ENCODE results near the gene RS1. TPM values are rescaled to one million over a fixed set of nuclear protein-coding genes. Genes with fewer than 3 reads are reported as not detected.

Gene RS1
- total RNA-seq, 1 donor from 2014 or later, result not detected

DNA sequence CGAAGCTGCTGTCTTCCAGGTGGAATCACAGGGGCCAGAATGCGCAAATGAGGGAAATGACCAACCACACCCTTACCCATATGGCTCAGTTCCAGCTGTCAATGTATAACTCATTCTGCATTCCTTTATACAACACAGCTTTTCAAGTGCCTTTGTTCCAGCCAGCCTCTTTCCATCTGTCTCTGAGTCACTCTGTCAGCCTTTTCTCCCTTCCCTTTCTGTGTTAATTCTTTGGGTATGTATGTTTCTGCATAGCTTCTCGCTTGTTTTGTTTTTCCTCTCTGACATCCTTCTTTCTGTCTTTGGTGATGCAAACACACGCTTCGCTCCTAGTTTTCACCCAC, 54.5 kb downstream of the RS1 start:
- Mint-ChIP-seq H3K4me3 (ENCODE audit: unreplicated experiment) (peak overlapping the region; percentile 60), H3K36me3 (ENCODE audit: low read depth, unreplicated experiment) (no peaks in the 10 kb centered on the region), H3K9me3 (ENCODE audit: unreplicated experiment) (no peaks in the 10 kb centered on the region), H3K4me1 (ENCODE audit: low read depth, unreplicated experiment) (peaks cover 19% of the 10 kb centered on the region), H3K27ac (ENCODE audit: unreplicated experiment) (peak overlapping the region; percentile 87), H3K27me3 (ENCODE audit: low read depth, unreplicated experiment) (no peaks in the 10 kb centered on the region)
- no peaks in the 10 kb centered on the region for H3K27me3 ChIP-seq (ENCODE audit: insufficient read depth, low read length)
- no peak overlapping the region for H3K4me3 ChIP-seq (ENCODE audit: insufficient read depth, low read depth, low read length)
- no peaks in the 10 kb centered on the region for H3K79me2 ChIP-seq (ENCODE audit: insufficient read depth, low read length)
- no peak overlapping the region for H3K27ac ChIP-seq (ENCODE audit: low read depth, low read length)
- no peaks in the 10 kb centered on the region for H4K20me1 ChIP-seq (ENCODE audit: insufficient read depth, low read length)
- no peaks in the 10 kb centered on the region for H3K9me3 ChIP-seq (ENCODE audit: insufficient read depth, low read depth, low read length)
- H3K36me3 ChIP-seq (ENCODE audit: insufficient read depth, low read length), result peaks cover 2% of the 10 kb centered on the region
- no peak overlapping the region for H2AFZ ChIP-seq (ENCODE audit: low read depth, low read length)
- peak; percentile 77 for DNase-seq (ENCODE audit: low read depth)
- H3K9ac ChIP-seq (ENCODE audit: low read length), result peak overlapping the region; percentile 5
- peaks cover 9% of the 10 kb centered on the region for H3K4me1 ChIP-seq (ENCODE audit: insufficient read depth, low read length)
- TF ChIP-seq EZH2 (IDR thresholded peaks at IDR 0.05; ENCODE audit: insufficient read depth, low read length) (no peak), CTCF (IDR thresholded peaks at IDR 0.05; ENCODE audit: insufficient read depth, low read depth, low read length) (no peak)
- H3K4me2 ChIP-seq (ENCODE audit: low read length), result peak overlapping the region; percentile 73
- peak; percentile 91 for FAIRE-seq

DNA sequence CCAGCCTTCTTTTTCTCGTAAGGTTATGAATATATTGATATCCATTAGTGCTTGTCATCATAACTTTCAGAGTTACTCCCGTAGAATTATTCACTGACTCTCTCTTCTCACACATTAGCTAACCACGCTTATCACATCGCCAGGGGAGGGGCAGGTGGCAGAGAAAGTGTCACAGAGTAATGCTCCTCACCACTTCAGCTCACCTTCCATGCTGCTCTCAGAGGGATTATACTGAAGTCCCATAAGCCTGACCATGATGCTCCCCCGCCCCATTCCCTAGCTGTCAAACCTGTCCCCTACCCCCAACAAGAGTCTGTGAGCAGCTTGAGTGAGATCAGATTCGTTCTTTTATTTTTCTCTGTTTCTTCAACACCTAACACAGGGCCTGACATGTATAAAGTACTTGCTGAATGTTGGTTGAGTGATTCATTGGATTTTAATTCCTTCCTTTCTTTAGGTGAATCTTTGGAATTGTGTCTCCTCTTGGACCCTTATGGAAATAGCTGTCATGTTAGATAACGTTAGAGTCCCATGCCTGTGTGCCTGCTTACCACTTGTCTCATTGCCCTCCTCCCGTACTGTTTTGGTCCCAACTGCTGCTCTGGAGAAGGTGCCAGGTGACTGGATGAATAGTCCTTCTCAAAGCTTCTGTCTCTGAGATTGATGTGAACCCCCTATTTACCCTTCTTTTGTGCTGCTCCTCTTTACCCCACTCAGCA, 55.1 kb downstream of the RS1 start:
- Mint-ChIP-seq H3K9me3 (ENCODE audit: unreplicated experiment) (no peaks in the 10 kb centered on the region), H3K4me1 (ENCODE audit: low read depth, unreplicated experiment) (peaks cover 18% of the 10 kb centered on the region), H3K36me3 (ENCODE audit: low read depth, unreplicated experiment) (no peaks in the 10 kb centered on the region), H3K27ac (ENCODE audit: unreplicated experiment) (peak overlapping the region; percentile 87), H3K27me3 (ENCODE audit: low read depth, unreplicated experiment) (no peaks in the 10 kb centered on the region), H3K4me3 (ENCODE audit: unreplicated experiment) (no peak overlapping the region)
- TF ChIP-seq CTCF (IDR thresholded peaks at IDR 0.05; ENCODE audit: insufficient read depth, low read depth, low read length) (no peak), EZH2 (IDR thresholded peaks at IDR 0.05; ENCODE audit: insufficient read depth, low read length) (no peak)
- Histone ChIP-seq H3K9ac (ENCODE audit: low read length) (no peak overlapping the region), H3K9me3 (ENCODE audit: insufficient read depth, low read depth, low read length) (no peaks in the 10 kb centered on the region), H3K4me2 (ENCODE audit: low read length) (peak overlapping the region; percentile 73), H2AFZ (ENCODE audit: low read depth, low read length) (no peak overlapping the region), H3K27me3 (ENCODE audit: insufficient read depth, low read length) (no peaks in the 10 kb centered on the region), H3K36me3 (ENCODE audit: insufficient read depth, low read length) (peaks cover 2% of the 10 kb centered on the region), H3K79me2 (ENCODE audit: insufficient read depth, low read length) (no peaks in the 10 kb centered on the region), H4K20me1 (ENCODE audit: insufficient read depth, low read length) (no peaks in the 10 kb centered on the region), H3K4me3 (ENCODE audit: insufficient read depth, low read depth, low read length) (no peak overlapping the region), H3K27ac (ENCODE audit: low read depth, low read length) (no peak overlapping the region), H3K4me1 (ENCODE audit: insufficient read depth, low read length) (peaks cover 9% of the 10 kb centered on the region)
- DNase-seq (ENCODE audit: low read depth) (no peak), FAIRE-seq (no peak)

GRCh38 chrX:18613930-18614639, 57.8 kb downstream of the RS1 start:
- H3K27me3 Mint-ChIP-seq (ENCODE audit: low read depth, unreplicated experiment), result no peaks in the 10 kb centered on the region
- peaks cover 15% of the 10 kb centered on the region for H3K4me1 Mint-ChIP-seq (ENCODE audit: low read depth, unreplicated experiment)
- TF ChIP-seq CTCF (IDR thresholded peaks at IDR 0.05; ENCODE audit: insufficient read depth, low read depth, low read length) (no peak), EZH2 (IDR thresholded peaks at IDR 0.05; ENCODE audit: insufficient read depth, low read length) (no peak)
- no peak overlapping the region for H3K9ac ChIP-seq (ENCODE audit: low read length)
- no peak overlapping the region for H3K4me2 ChIP-seq (ENCODE audit: low read length)
- no peaks in the 10 kb centered on the region for H3K27me3 ChIP-seq (ENCODE audit: insufficient read depth, low read length)
- H3K79me2 ChIP-seq (ENCODE audit: insufficient read depth, low read length), result no peaks in the 10 kb centered on the region
- no peak overlapping the region for H3K27ac Mint-ChIP-seq (ENCODE audit: unreplicated experiment)
- H3K9me3 ChIP-seq (ENCODE audit: insufficient read depth, low read depth, low read length), result no peaks in the 10 kb centered on the region
- peaks cover 2% of the 10 kb centered on the region for H3K36me3 ChIP-seq (ENCODE audit: insufficient read depth, low read length)
- H3K36me3 Mint-ChIP-seq (ENCODE audit: low read depth, unreplicated experiment), result no peaks in the 10 kb centered on the region
- no peaks in the 10 kb centered on the region for H4K20me1 ChIP-seq (ENCODE audit: insufficient read depth, low read length)
- H2AFZ ChIP-seq (ENCODE audit: low read depth, low read length), result no peak overlapping the region
- DNase-seq (ENCODE audit: low read depth), result no peak
- no peaks in the 10 kb centered on the region for H3K9me3 Mint-ChIP-seq (ENCODE audit: unreplicated experiment)
- H3K27ac ChIP-seq (ENCODE audit: low read depth, low read length), result no peak overlapping the region
- peaks cover 9% of the 10 kb centered on the region for H3K4me1 ChIP-seq (ENCODE audit: insufficient read depth, low read length)
- no peak overlapping the region for H3K4me3 ChIP-seq (ENCODE audit: insufficient read depth, low read depth, low read length)
- FAIRE-seq, result peak; percentile 56
- H3K4me3 Mint-ChIP-seq (ENCODE audit: unreplicated experiment), result no peak overlapping the region

Data from astrocyte (in vitro differentiated cells and primary cell).